HFF-Myc (cell line): ENCODE data around the gene PCBP1.

Experiments used
- DNase-seq: peaks from one replicate; pipeline ENCODE4 v3.0.0-alpha.2; 2011; ENCODE audit warnings: low read depth; ENCODE audit errors: extremely low read depth
- H3K4me3 ChIP-seq: replicated peaks from 2 replicates; pipeline ENCODE4 v1.5.1; 2011; ENCODE audit warnings: low read depth, mild to moderate bottlenecking, control low read depth, low read length
- TF ChIP-seq, protein P1 (sequence below): IDR thresholded peaks from 2 replicates; pipeline ENCODE4 v1.5.1; 2012; ENCODE audit warnings: mild to moderate bottlenecking, low read depth, low read length, control low read depth; ENCODE audit errors: missing control alignments

The PCBP1 gene

DNA sequence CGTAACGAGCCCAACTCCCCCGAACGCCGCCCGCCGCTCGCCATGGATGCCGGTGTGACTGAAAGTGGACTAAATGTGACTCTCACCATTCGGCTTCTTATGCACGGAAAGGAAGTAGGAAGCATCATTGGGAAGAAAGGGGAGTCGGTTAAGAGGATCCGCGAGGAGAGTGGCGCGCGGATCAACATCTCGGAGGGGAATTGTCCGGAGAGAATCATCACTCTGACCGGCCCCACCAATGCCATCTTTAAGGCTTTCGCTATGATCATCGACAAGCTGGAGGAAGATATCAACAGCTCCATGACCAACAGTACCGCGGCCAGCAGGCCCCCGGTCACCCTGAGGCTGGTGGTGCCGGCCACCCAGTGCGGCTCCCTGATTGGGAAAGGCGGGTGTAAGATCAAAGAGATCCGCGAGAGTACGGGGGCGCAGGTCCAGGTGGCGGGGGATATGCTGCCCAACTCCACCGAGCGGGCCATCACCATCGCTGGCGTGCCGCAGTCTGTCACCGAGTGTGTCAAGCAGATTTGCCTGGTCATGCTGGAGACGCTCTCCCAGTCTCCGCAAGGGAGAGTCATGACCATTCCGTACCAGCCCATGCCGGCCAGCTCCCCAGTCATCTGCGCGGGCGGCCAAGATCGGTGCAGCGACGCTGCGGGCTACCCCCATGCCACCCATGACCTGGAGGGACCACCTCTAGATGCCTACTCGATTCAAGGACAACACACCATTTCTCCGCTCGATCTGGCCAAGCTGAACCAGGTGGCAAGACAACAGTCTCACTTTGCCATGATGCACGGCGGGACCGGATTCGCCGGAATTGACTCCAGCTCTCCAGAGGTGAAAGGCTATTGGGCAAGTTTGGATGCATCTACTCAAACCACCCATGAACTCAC lies 673 bp downstream of the PCBP1 start:
- TF ChIP-seq, protein P1, sequence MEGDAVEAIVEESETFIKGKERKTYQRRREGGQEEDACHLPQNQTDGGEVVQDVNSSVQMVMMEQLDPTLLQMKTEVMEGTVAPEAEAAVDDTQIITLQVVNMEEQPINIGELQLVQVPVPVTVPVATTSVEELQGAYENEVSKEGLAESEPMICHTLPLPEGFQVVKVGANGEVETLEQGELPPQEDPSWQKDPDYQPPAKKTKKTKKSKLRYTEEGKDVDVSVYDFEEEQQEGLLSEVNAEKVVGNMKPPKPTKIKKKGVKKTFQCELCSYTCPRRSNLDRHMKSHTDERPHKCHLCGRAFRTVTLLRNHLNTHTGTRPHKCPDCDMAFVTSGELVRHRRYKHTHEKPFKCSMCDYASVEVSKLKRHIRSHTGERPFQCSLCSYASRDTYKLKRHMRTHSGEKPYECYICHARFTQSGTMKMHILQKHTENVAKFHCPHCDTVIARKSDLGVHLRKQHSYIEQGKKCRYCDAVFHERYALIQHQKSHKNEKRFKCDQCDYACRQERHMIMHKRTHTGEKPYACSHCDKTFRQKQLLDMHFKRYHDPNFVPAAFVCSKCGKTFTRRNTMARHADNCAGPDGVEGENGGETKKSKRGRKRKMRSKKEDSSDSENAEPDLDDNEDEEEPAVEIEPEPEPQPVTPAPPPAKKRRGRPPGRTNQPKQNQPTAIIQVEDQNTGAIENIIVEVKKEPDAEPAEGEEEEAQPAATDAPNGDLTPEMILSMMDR: no peak
- H3K4me3 ChIP-seq: peak overlapping the region; percentile 96
- DNase-seq: no peak

DNA sequence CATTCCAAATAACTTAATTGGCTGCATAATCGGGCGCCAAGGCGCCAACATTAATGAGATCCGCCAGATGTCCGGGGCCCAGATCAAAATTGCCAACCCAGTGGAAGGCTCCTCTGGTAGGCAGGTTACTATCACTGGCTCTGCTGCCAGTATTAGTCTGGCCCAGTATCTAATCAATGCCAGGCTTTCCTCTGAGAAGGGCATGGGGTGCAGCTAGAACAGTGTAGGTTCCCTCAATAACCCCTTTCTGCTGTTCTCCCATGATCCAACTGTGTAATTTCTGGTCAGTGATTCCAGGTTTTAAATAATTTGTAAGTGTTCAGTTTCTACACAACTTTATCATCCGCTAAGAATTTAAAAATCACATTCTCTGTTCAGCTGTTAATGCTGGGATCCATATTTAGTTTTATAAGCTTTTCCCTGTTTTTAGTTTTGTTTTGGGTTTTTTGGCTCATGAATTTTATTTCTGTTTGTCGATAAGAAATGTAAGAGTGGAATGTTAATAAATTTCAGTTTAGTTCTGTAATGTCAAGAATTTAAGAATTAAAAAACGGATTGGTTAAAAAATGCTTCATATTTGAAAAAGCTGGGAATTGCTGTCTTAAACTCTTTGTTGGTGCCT lies 1.4 kb downstream of the PCBP1 start:
- DNase-seq: no peak
- peak overlapping the region; percentile 96 for H3K4me3 ChIP-seq
- TF ChIP-seq, protein P1: no peak

DNA sequence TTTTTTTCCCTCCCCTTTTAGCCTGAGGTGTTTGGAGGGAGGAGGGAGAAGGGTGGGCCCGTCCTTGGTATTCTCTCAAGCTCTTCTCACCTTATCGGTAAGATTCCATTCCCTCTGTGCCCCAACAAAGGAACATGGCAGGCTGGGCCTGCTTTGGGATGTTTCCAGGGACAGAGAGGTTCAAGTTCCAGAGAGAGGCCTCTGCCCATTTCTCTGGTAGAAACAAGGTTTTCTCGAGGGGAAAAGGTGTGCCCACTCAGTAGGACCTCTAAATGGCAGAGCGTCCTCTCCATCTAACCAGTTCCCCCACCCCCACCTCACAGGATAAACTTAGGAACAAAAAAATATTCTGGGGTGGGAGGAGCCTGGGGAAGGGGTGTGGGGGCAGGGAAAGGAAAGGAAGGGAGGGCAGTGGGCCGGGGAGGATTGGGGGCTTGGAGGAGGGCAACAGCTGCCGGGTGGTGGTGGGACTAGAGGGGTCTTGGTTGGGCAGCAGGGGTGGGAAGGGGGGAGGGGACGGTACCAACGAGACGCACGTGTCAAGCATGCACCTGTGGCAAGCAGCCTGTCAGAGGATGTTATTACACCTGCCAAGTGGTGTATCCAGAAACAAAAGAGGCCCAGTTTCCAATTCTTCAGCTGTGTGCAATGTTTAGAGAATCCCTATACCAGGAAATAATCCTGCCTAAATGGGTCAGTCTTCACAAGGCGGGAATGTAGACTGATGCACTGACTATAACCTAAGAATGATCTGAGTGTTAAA lies 2.1 kb downstream of the PCBP1 start:
- DNase-seq: no peak
- TF ChIP-seq, protein P1: no peak

GRCh38 chr2:70089983-70090525 lies 2.8 kb downstream of the PCBP1 start:
- TF ChIP-seq, protein P1: no peak
- H3K4me3 ChIP-seq: peak overlapping the region; percentile 96
- DNase-seq: no peak

More for the DNA sequence above, 2.1 kb downstream of the PCBP1 start:
- H3K4me3 ChIP-seq: peak overlapping the region; percentile 96

DNA sequence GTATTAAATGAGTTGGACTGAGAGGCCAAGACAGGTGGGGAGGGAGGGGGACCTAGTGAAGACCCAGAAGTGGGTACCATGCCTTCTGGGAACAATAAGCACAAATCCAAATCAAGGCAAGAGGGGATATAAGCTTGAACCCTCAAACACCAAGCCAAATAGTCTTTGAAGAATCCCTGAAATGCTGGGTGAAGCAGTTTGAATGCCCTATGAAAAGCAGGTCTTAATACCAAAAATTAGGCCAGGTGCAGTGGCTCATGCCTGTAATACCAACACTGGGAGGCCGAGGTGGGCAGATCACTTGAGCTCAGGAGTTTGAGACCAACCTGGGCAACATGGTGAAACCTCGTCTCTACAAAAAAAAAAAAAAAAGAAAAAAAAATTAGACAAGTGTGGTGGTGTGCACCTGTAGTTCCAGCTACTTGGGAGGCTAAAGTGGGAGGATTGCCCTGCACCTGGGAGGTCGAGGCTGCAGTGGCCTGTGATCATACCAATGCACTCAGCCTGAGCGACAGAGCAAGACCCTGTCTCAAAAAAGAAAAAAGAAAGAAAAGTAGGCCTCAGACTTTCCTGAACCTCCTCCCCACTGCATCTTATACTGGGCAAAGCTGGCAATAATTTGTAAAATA lies 3.5 kb downstream of the PCBP1 start:
- no peak for DNase-seq
- TF ChIP-seq, protein P1: no peak
- no peak overlapping the region for H3K4me3 ChIP-seq

DNA sequence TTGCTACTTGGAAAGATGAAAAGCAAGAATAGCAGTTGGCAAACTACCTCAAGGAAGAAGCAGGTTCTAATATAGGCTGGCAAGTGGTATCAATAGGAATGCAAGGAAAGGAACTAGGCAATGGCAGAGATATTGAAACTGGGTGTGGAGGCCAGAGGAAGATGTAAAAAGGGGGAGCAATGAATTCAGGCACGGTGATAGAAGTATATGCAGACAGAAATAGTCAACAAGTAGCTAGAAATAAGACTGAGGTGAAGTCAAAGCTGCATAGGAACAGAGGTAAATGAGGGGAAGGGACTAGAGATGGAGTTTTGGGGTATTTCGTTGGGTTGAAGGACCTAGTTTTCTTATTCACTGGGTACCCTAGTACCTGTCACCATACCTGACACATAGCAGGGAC lies 4.1 kb downstream of the PCBP1 start:
- TF ChIP-seq, protein P1: no peak
- DNase-seq: no peak
- H3K4me3 ChIP-seq: no peak overlapping the region
